ENCODE measurements around the gene PDLIM1.

Gene PDLIM1

DNA sequence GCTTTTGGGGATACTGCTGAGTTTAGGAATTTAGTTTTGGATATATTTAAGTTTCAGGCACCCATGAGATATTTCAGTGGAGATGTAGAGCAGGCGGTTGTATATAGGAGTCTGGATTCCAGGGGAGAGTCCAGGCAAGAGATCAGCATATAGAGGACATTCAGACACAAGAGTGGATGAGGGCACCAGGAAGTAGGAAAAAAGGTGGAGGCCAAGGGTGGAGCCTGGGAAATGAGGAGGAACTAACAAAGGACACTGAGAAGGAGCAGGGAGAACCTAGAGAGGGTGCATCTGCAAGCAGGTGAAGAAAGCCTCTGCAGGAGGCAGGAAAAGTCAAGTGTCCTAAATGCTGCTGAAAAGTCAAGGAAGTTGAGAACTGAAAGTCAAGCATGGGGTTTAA is 13.1 kb upstream of the PDLIM1 start:
- TF ChIP-seq, protein P1, sequence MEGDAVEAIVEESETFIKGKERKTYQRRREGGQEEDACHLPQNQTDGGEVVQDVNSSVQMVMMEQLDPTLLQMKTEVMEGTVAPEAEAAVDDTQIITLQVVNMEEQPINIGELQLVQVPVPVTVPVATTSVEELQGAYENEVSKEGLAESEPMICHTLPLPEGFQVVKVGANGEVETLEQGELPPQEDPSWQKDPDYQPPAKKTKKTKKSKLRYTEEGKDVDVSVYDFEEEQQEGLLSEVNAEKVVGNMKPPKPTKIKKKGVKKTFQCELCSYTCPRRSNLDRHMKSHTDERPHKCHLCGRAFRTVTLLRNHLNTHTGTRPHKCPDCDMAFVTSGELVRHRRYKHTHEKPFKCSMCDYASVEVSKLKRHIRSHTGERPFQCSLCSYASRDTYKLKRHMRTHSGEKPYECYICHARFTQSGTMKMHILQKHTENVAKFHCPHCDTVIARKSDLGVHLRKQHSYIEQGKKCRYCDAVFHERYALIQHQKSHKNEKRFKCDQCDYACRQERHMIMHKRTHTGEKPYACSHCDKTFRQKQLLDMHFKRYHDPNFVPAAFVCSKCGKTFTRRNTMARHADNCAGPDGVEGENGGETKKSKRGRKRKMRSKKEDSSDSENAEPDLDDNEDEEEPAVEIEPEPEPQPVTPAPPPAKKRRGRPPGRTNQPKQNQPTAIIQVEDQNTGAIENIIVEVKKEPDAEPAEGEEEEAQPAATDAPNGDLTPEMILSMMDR (IDR thresholded peaks at IDR 0.05; ENCODE audit: insufficient read depth, low read length, missing control alignments) = no peak
- no peak overlapping the region for H3K4me3 ChIP-seq (ENCODE audit: low read depth, low read length)
- ChIA-PET CTCF (interaction anchor here (0.7 to 1.6 kb wide), 3 partner anchors 9 to 61 kb away, joined by 3 to 4 read pairs (median 3); no protein-coding TSS in a partner anchor), POLR2A (no interaction called here)
- DNase-seq (ENCODE audit: low read depth, low spot score) = no peak

DNA sequence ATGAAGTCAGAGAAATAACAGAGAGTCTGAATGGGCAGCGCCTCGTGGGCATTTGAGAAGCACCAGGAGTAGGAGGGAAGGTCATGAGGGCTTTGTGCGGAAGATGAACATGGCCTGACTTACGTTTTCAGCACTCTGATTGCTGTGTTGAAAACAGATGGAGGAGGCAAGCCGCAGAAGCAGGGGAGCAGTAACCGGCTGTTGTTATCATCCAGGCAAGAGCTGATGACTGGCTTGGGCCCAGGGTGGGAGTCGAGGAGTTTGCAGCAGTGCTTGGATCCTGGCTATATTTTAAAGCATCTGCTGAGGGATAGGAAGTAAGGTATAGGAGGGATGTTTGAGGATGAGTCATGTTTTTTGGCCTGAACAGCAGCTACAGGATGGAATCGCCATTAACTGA is 12.7 kb upstream of the PDLIM1 start:
- DNase-seq (ENCODE audit: low read depth, low spot score) = no peak
- POLR2A ChIA-PET = no interaction called here
- CTCF ChIA-PET = interaction anchor here (0.7 to 1.6 kb wide), 2 partner anchors 8 to 57 kb away, joined by 3 to 4 read pairs; no protein-coding TSS in a partner anchor
- TF ChIP-seq, protein P1 (IDR thresholded peaks at IDR 0.05; ENCODE audit: insufficient read depth, low read length, missing control alignments) = no peak
- no peak overlapping the region for H3K4me3 ChIP-seq (ENCODE audit: low read depth, low read length)

DNA sequence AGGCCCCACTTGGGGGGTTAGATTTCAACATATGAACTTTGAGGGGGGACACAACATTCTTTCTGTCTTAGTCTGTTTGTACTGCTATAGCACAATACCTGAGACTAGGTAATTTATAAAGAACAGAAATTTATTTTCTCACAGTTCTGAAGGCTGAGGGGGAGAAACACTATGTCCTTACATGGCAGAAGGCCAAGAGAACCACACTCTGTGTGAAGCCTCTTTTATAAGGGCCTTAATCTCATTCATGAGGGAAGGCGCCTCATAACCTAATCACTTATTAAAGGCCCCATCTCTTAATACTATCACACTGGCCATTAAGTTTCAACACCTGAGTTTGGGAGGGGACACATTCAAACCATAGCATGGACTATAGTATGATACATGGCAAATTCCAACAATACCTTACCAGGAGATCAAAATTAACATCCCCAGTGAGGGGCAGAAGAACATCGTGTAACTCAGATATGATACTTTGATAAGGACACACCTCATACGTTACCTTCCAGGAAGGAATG is 9.3 kb upstream of the PDLIM1 start:
- ChIA-PET POLR2A (no interaction called here), CTCF (no interaction called here)
- TF ChIP-seq, protein P1 (IDR thresholded peaks at IDR 0.05; ENCODE audit: insufficient read depth, low read length, missing control alignments) = no peak
- no peak for DNase-seq (ENCODE audit: low read depth, low spot score)
- no peak overlapping the region for H3K4me3 ChIP-seq (ENCODE audit: low read depth, low read length)

DNA sequence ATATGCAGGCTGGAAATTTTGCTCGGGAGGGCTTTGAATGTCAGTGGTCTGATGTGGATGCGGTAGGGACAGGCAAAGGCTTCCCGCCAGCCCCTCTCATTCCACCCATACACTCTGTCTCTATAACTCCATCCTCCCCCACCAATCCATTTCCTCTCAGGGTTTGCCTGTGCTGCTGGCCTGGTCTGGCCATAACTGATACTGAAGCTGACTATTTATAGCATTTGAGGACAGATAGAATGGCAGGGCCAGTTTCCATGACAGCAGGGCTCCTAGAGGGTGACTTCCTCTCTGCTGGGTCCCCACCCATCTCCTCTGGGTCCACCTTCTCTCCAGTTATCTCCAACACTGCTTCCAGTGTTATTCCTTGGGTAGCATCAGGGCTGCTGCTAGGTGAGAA is 6.6 kb upstream of the PDLIM1 start:
- TF ChIP-seq, protein P1 (IDR thresholded peaks at IDR 0.05; ENCODE audit: insufficient read depth, low read length, missing control alignments) = no peak
- no peak for DNase-seq (ENCODE audit: low read depth, low spot score)
- ChIA-PET CTCF (interaction anchor here (2.0 kb wide), 1 partner anchor 9 kb away, joined by 7 read pairs; no protein-coding TSS in a partner anchor), POLR2A (no interaction called here)
- H3K4me3 ChIP-seq (ENCODE audit: low read depth, low read length) = no peak overlapping the region

DNA sequence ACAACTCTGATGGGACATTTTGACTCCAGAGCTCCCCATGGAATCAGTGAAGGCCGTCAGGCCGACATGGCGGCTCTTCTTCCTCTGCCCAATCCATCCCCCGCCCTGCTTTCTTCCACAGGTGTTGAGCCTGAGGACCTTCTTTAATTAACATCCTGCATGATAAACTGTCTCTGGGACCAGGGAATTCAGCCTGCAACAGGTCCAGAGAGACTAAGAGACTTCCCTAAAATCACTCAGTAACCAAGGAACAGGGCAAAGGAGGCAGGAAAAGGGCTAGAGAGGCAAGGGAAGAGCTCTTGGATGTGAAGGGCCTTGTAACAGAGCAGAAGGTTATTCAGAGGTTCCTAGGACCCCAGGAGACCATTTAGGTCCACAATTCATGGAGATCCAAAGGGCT is 6.0 kb upstream of the PDLIM1 start:
- TF ChIP-seq, protein P1 (IDR thresholded peaks at IDR 0.05; ENCODE audit: insufficient read depth, low read length, missing control alignments) = no peak
- DNase-seq (ENCODE audit: low read depth, low spot score) = no peak
- CTCF ChIA-PET = interaction anchor here (0.6 to 2.0 kb wide), 2 partner anchors 10 to 51 kb away, joined by 3 to 7 read pairs; no protein-coding TSS in a partner anchor
- H3K4me3 ChIP-seq (ENCODE audit: low read depth, low read length) = no peak overlapping the region
- POLR2A ChIA-PET = interaction anchor here (0.6 kb wide), 1 partner anchor 659 kb away, joined by 3 read pairs; no protein-coding TSS in a partner anchor

DNA sequence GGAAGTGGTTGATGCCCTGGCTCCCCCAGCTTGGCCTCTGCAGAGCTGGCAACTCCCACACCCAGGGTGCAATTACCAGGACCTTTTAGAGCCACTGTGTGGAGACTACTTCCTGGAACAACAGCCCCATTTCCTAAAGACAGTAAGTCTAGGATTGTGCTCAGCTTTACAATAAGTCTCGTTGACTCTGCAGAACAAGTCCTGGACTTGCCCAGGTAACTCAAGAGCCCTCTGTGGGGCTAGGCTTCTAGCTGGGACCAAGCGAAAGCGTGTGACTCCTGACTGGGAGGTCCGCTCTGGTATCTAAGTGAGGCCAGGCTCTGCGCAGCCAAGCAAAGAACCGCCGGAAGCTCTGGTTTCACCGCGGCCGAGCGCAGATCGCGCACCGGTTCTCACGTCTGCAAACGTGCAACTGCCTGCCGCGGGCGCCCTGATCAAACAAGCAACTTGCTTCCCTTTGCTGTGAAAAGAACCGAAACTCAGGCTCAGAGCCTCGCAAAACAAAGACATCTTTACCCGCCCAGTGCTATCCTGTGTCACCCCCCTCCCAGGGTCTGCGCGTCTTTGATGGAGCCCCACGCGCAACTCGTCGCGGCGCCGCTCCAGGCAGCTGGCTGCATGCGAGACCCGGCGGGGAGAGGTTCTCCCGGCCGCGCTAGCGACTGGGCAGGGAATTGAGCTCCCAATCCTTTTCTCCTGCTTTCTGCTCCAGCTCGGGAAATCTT is 4.4 kb upstream of the PDLIM1 start:
- TF ChIP-seq, protein P1 (IDR thresholded peaks at IDR 0.05; ENCODE audit: insufficient read depth, low read length, missing control alignments) = no peak
- H3K4me3 ChIP-seq (ENCODE audit: low read depth, low read length) = peak overlapping the region; percentile 48
- POLR2A ChIA-PET = interaction anchor here (1.1 kb wide), 1 partner anchor 14 kb away, joined by 4 read pairs; no protein-coding TSS in a partner anchor
- DNase-seq (ENCODE audit: low read depth, low spot score) = no peak
- CTCF ChIA-PET = interaction anchor here (1.1 to 1.6 kb wide), 6 partner anchors 8 to 52 kb away, joined by 3 to 9 read pairs (median 4); no protein-coding TSS in a partner anchor

All from AG04449 (cell line).